ACHN (cell line): ENCODE measurements around the gene DCUN1D4.
A peak's percentile ranks its signal among the peaks of the same experiment; 100 is the strongest.
"Not testable (repeated sequence)": the region's sequence is repeated elsewhere in the genome, so short reads cannot be mapped to it uniquely, and the experiment has no call there.

ENCODE experiments used
- DNase-seq: peaks from one replicate; pipeline ENCODE4 v3.0.0-alpha.2; 2015
- in situ Hi-C: cut with HindIII; loops from 2 replicates; pipeline ENCODE4 v1.10.0; 2017; ENCODE audit warnings: low sequenced_read_pairs, low pct_ligation_motif_present, low pct_unique_long_range_greater_than_20kb

The DCUN1D4 gene

DNA sequence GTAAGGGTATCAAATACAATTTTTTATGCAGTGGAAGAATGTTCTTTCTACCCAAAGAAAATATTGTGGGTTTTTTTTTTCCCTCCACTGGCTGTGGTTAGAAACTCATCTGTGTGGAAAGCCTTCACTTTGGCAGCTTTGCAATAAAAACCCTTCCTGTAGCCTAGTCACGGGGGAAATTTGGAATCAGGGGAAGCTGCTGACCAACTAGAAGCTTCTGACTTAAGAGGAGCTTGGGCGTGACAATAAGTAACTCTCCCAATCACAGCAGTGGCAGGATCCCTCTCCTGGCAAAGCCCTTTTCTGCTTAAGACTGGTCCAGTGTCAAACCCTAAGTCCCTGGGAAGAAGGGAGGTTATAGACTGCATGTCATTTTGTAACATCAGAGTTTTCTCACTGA, 89.3 kb downstream of the DCUN1D4 start:
- in situ Hi-C loops: no loop called here
- DNase-seq: peak; percentile 46

DNA sequence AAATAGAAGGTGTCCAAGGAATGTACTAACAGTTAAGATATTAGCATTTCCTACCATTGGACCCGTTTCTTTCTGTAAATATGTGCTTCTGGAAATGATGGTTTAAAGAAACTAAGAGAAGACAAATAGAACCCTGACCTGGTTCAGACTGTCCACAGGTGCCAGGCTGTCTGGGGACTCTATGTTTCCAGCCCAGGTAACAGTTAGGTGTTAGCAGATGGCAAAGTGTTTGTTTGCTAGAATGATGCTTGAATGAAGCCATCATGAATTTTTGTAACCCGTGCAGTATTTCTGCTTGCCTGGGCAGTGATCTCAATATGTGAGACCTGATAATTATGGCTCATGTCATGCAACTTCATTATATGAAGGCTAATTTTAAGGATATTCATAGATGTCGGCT, 89.7 kb downstream of the DCUN1D4 start:
- in situ Hi-C loops: no loop called here
- DNase-seq: no peak

DNA sequence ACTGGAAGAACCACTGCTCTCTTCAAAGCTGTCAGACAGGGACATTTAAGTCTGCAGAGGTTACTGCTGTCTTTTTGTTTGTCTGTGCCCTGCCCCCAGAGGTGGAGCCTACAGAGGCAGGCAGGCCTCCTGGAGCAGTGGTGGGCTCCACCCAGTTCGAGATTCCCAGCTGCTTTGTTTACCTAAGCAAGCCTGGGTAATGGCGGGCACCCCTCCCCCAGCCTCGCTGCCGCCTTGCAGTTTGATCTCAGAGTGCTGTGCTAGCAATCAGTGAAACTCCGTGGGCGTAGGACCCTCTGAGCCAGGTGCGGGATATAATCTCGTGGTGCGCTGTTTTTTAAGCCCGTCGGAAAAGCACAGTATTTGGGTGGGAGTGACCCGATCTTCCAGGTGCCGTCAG, 97.5 kb downstream of the DCUN1D4 start:
- in situ Hi-C loops, DNase-seq: not testable (repeated sequence)

DNA sequence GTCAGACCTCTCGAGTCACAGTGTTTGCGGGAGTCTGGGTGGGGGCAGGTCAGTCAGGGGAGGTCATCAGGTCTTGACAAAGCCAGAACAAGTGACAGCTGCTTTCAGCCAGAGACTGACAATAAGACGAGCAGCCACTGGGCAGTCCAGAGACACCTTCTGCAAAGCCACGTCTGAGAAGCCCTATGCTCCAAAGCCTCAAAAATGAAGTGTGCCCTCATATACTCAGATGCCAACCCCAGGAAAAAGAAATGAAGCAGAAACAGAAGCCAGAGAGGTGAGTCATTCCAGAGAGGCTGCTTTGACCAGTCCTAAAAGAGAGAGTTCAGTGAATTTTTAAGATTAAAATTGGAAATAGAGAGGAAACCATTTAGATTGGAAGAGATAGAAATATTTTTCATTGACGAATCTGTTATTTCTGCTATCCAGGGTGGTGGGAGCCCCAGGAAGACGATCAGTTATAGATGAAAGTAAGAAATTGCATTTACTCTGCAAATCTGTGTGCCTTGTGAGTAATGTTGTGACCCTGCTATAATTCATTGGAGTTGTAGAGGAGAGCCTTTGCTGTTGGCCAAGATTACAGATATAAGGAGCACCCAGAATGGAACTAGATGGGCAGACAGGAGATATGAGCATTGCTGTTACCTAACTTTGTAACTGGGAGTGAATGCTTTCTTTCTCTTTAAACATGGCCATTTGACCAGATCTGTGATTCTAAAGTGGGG, 99.3 kb downstream of the DCUN1D4 start:
- in situ Hi-C loops: no loop called here
- peak; percentile 60 for DNase-seq

DNA sequence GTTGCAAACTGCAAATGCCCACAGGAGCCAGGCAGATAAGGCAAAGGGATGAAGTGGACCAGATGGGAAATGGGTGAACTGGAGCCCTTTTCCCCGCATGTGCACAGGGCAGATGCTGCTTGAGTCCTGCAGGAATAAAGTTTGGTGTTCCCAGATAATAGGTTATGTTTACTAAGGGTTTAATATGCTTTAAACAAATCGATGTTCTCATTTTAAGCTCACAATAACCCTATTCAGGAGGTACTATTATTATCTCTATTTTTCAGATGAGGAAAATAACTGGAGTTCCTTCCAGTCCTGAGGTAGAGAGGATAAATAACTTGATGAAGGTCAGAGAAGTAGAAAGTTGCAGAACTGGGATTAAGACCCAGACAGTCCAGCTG, 99.9 kb downstream of the DCUN1D4 start:
- DNase-seq: no peak
- in situ Hi-C loops: no loop called here

DNA sequence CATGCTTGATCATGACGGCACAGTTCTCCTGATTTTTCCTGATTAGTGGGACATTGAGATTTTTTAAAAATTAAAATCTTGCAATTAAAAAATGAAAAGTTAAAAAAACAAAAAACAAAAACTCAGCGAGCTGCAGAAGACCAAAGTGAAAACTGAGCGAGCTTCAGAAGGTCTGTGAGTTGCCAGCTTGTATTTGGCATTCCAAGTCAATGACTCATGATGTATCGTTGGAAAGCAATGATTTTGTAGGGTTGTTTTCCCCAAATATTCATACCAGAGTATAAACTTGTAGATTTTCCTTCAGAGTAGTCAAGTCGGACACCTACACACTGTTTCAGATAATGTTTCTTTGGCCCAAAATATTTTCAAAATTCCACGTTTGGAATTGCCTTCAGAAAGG, 100.3 kb downstream of the DCUN1D4 start:
- peak; percentile 52 for DNase-seq
- in situ Hi-C loops: no loop called here

DNA sequence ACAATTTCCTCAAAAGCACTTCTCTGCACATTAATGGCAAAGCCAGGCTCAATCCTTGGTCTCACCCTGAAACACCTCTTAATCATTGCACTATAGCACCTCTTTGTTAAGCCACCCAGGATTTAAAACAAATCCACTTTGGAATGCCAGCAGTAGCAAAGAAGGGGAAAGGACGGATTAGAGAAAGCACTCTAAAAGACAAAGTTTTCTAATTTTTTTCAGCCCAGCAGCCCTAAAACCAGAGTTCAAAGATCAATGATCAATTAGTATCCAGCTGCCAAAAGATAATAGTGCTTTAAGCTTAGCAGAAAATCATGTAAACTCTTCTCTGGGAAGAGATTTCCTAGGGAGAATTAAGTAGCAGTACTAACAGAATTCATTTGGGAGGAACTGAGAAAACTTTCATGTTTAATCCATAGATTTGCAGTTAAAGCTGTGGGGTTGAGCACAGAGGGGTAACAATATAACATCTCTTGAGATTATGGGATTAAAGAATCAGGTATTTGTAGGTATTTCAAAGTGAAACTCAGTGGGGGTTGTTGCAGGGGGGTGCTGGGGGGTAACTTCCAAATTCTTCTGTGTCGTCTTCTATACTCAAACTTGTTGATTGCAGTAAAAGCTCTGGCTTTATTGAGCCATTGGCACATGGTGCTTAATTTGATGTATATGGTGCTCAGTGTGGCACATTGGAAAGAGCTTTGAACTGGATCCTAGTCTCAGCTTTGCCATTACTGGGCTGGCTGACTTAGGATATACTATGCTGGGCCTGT, 115.4 kb downstream of the DCUN1D4 start:
- in situ Hi-C loops: no loop called here
- DNase-seq: no peak

DNA sequence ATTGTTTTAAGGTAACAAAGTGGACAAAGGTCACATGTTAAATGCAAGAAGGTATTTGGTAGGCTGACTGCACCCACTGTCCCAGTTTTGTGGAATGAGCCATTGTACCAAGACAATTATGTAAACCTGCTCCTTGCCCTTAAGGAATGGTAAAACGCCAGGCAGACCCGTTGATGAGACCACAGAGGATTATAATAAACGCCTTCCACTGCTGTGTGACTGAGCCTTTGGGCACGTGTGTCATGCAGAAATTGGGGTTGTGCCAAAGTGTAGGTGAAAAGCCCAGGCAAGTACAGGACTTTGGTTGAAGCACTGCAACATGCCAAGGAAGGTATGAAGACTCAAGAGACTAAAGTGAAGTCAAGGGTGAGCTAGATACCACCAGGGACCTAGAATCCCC, 117.5 kb downstream of the DCUN1D4 start:
- no peak for DNase-seq
- in situ Hi-C loops: no loop called here

DNA sequence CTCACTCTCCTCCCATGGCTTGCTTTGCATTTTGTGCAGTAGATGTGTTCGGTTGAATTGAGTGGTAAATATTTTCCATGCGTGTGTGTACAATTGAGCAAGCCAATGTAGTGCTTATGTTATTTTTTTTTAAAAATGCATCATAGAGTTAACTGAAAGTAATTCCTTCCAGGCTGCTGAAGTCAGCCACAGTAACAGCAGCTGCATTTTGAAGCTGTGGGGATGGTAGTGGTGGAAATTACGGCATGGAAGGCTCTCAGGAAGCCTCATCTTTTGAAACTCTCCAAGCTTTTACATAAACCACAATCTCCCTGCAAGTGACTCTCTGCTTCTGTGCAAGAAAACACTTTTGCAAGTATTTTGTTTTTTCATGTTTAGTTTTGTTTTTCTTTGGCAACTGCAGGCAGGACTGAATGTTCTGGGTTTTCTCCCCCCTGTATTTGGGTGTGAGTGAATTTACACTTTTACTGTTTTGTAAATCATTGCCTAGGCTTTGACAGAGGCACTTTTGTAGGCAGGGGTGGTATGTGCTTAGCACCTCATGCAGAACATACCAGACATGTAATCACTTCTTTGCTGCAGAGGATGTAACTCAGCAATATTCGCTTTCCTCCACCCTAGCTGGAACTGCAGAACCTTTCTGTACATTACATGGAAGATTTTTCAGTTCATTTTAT, 121.0 kb downstream of the DCUN1D4 start:
- in situ Hi-C loops: no loop called here
- peak; percentile 30 for DNase-seq

DNA sequence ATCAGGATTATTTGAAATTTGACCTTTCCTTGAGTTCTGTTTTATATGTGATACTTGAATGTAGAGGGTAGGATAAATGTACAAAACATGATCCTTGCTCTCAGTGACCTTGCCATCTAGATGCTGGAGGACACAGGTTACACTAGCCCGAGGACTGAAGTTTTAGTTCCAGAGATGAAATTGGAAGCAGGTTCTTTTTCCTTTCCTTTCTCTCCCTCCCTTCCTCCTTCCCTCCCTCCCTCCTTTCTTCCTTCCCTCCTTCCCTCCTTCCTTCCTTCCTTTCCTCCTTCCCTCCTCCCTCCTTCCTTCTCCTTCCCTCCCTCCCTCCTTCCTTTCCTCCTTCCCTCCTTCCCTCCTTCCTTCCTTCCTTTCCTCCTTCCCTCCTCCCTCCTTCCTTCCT, 122.9 kb downstream of the DCUN1D4 start:
- in situ Hi-C loops: no loop called here
- DNase-seq: no peak
